Brain microvascular endothelial cell (primary cell): ENCODE data around the gene AKAP13.

Experiments used
- DNase-seq: peaks from one replicate; pipeline ENCODE4 v3.0.0-alpha.2; 2020
- H3K27ac ChIP-seq: fragments of 250-450 bp; sonication (Bioruptor Pico); 2 replicates; pipeline ENCODE4 v1.5.1; 2020; ENCODE audit warnings: mild to moderate bottlenecking, moderate library complexity
- H3K27me3 ChIP-seq: fragments of 250-450 bp; sonication (Bioruptor Pico); replicated peaks from 2 replicates; pipeline ENCODE4 v1.5.1; 2020; ENCODE audit warnings: mild to moderate bottlenecking
- H3K36me3 ChIP-seq: fragments of 250-450 bp; sonication (Bioruptor Pico); replicated peaks from 2 replicates; pipeline ENCODE4 v1.5.1; 2020; ENCODE audit warnings: mild to moderate bottlenecking
- H3K4me3 ChIP-seq: 2 replicates; pipeline ENCODE4 v1.5.1; 2011; ENCODE audit warnings: low read depth, mild to moderate bottlenecking, control low read depth, low read length, moderate library complexity
- in situ Hi-C: cut with HindIII; loops from 2 replicates; pipeline ENCODE4 v1.10.0; 2017; ENCODE audit warnings: low sequenced_read_pairs, low pct_ligation_motif_present
- TF ChIP-seq, protein P1 (sequence below): IDR thresholded peaks from 2 replicates; pipeline ENCODE4 v1.5.1; 2011; ENCODE audit warnings: low read depth, mild to moderate bottlenecking, moderate library complexity, low read length, control low read depth, inconsistent platforms; ENCODE audit errors: missing control alignments

AKAP13 gene

DNA sequence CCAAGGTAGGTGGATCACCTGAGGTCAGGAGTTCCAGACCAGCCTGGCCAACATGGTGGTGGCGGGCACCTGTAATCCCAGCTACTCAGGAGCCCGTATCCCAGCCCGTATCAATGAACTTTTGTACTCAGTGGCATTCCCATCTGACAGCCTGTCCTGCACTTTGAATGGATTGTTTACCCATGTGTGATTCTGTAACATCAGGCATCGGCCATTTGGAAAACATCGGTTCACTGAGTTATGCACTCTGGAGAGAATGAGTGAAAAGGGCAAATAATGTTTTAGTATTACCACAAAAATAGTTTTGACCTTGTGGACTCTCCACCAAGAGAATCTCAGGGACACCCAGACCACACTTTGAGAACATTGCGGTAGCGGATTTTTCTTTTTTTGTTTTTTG, 400.7 kb downstream of the AKAP13 start:
- DNase-seq: no peak
- in situ Hi-C loops: no loop called here

GRCh38 chr15:85782064-85782463, 401.7 kb downstream of the AKAP13 start:
- Histone ChIP-seq H3K36me3 (no peaks in the 10 kb centered on the region), H3K27ac (no peak overlapping the region), H3K4me3 (no peak overlapping the region), H3K27me3 (no peaks in the 10 kb centered on the region)
- in situ Hi-C loops: no loop called here
- TF ChIP-seq, protein P1, sequence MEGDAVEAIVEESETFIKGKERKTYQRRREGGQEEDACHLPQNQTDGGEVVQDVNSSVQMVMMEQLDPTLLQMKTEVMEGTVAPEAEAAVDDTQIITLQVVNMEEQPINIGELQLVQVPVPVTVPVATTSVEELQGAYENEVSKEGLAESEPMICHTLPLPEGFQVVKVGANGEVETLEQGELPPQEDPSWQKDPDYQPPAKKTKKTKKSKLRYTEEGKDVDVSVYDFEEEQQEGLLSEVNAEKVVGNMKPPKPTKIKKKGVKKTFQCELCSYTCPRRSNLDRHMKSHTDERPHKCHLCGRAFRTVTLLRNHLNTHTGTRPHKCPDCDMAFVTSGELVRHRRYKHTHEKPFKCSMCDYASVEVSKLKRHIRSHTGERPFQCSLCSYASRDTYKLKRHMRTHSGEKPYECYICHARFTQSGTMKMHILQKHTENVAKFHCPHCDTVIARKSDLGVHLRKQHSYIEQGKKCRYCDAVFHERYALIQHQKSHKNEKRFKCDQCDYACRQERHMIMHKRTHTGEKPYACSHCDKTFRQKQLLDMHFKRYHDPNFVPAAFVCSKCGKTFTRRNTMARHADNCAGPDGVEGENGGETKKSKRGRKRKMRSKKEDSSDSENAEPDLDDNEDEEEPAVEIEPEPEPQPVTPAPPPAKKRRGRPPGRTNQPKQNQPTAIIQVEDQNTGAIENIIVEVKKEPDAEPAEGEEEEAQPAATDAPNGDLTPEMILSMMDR: no peak
- DNase-seq: no peak

More for the DNA sequence above, 400.7 kb downstream of the AKAP13 start:
- no peaks in the 10 kb centered on the region for H3K36me3 ChIP-seq
- H3K4me3 ChIP-seq: no peak overlapping the region
- TF ChIP-seq, protein P1: no peak
- H3K27me3 ChIP-seq: no peaks in the 10 kb centered on the region
- H3K27ac ChIP-seq: no peak overlapping the region

DNA sequence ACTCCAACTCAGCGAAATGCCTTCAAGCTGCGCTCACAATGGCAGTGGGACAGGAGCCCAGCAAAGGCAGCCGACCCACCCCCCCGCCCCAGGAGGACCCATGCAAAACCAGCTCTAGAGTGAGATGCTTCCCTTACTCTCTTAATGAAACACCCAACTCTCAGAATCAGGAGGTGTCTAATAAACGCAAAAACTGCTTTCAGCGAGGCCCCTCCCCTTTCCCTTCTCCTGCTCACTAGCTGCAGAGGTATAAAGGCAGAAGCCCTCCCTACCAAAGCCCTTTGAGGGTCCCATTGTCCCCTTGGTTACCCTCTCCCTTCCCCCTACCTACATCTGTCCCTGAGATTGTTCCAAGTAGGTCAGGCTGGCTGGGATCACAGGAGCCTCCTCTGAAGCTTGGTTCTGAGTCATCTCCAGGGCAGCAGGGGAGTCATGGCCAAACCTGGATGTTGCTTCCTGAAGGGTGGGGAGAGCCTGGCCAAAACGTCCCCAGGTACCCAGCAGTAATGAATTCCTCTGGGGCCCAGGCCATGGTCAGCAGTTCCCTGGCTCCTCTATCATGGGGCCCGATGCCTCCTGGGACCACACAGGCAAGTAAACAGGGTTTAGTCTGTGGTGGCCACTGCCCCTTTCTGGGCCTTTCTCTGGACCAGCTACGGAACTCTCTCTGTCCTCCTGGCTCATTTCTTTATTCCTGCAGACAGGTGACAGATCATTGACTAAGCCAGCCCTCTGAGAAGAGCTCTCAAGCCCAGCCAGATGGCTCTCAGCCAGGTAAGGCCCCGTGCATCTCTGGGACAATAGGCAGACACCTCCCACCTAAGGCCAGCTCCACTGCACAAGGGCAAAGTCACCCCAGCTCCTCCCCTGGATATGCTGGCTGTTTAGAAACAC, 405.7 kb downstream of the AKAP13 start:
- DNase-seq: peak; percentile 33
- H3K36me3 ChIP-seq: no peaks in the 10 kb centered on the region
- no peak overlapping the region for H3K4me3 ChIP-seq
- no peak overlapping the region for H3K27ac ChIP-seq
- TF ChIP-seq, protein P1: no peak
- no peaks in the 10 kb centered on the region for H3K27me3 ChIP-seq
- in situ Hi-C loops: no loop called here

GRCh38 chr15:85786781-85787114, 406.3 kb downstream of the AKAP13 start:
- in situ Hi-C loops: no loop called here
- TF ChIP-seq, protein P1: no peak
- H3K4me3 ChIP-seq: no peak overlapping the region
- no peaks in the 10 kb centered on the region for H3K27me3 ChIP-seq
- H3K27ac ChIP-seq: no peak overlapping the region
- no peaks in the 10 kb centered on the region for H3K36me3 ChIP-seq
- DNase-seq: no peak

- DNase-seq: no peak
- Histone ChIP-seq H3K27ac (no peak overlapping the region), H3K27me3 (no peaks in the 10 kb centered on the region), H3K36me3 (no peaks in the 10 kb centered on the region), H3K4me3 (no peak overlapping the region)
- in situ Hi-C loops: no loop called here
- TF ChIP-seq, protein P1: no peak
Observed at GRCh38 chr15:85788771-85789495, 408.5 kb downstream of the AKAP13 start.
